Central memory CD8-positive, alpha-beta T cell (primary cell): ENCODE data around the gene RUFY3.
"Not testable (repeated sequence)": the region's sequence is repeated elsewhere in the genome, so short reads cannot be mapped to it uniquely, and the experiment has no call there.

ENCODE experiments used
- ATAC-seq: fragments of 150-1000 bp; cut with Tn5 transposase; replicated peaks from 2 replicates; pipeline ENCODE4 v1.10.0; 2022; ENCODE audit warnings: mild to moderate bottlenecking, moderate FRiP score, moderate number of reproducible peaks; ENCODE audit not compliant: poor library complexity, severe bottlenecking; ENCODE audit errors: extremely low read depth
- DNase-seq, 2 donors: peaks; one replicate each; pipeline ENCODE4 v3.0.0; 2021; ENCODE audit warnings: low spot score in 2 of 2
- H3K27ac Mint-ChIP-seq: one replicate; pipeline ENCODE4 v1.8.0; 2022; ENCODE audit warnings: low read depth, mild to moderate bottlenecking, moderate library complexity, mixed read lengths
- H3K27me3 Mint-ChIP-seq: one replicate; pipeline ENCODE4 v1.8.0; 2022; ENCODE audit warnings: mixed read lengths
- H3K36me3 Mint-ChIP-seq: one replicate; pipeline ENCODE4 v1.8.0; 2022; ENCODE audit warnings: mild to moderate bottlenecking, moderate library complexity, mixed read lengths; ENCODE audit not compliant: insufficient read depth
- H3K4me1 Mint-ChIP-seq: one replicate; pipeline ENCODE4 v1.8.0; 2022; ENCODE audit warnings: mixed read lengths
- H3K4me3 Mint-ChIP-seq: one replicate; pipeline ENCODE4 v1.8.0; 2022; ENCODE audit warnings: mild to moderate bottlenecking, moderate library complexity, mixed read lengths
- H3K9me3 Mint-ChIP-seq: one replicate; pipeline ENCODE4 v1.8.0; 2022; ENCODE audit warnings: mixed read lengths

RUFY3 gene

DNA sequence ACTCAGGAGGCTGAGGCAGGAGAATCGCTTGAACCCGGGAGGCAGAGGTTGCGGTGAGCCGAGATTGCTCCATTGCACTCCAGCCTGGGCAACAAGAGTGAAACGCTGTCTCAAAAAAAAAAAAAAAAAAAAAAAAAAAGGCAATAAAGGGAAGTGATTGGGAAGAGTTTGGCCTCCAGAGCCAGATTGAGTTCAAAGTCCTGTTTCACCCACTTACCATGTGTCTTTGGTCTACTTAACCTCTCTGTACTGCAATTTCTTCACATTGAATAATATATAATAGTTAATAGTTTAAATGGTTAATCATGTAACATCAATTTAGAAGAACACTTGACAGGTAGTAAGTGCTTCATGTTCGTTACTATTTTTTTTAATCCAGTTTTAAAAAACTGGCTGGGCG lies 27.1 kb upstream of the RUFY3 start:
- ATAC-seq, H3K27ac Mint-ChIP-seq, H3K27me3 Mint-ChIP-seq, H3K4me3 Mint-ChIP-seq, H3K9me3 Mint-ChIP-seq, H3K36me3 Mint-ChIP-seq, DNase-seq: not testable (repeated sequence)
- H3K4me1 Mint-ChIP-seq = peaks cover 11% of the 10 kb centered on the region

- H3K4me1 Mint-ChIP-seq, H3K4me3 Mint-ChIP-seq, ATAC-seq, H3K27me3 Mint-ChIP-seq, H3K36me3 Mint-ChIP-seq, H3K27ac Mint-ChIP-seq, DNase-seq, H3K9me3 Mint-ChIP-seq: not testable (repeated sequence)
These were observed 23.3 kb upstream of the RUFY3 start for GRCh38 chr4:70698435-70698834.

GRCh38 chr4:70700712-70701111 lies 21.1 kb upstream of the RUFY3 start:
- ATAC-seq = no peak
- no peak for DNase-seq
- Mint-ChIP-seq H3K4me1 (peaks cover 14% of the 10 kb centered on the region), H3K9me3 (no peaks in the 10 kb centered on the region), H3K36me3 (peaks cover 5% of the 10 kb centered on the region), H3K27me3 (no peaks in the 10 kb centered on the region), H3K4me3 (no peak overlapping the region), H3K27ac (no peak overlapping the region)

DNA sequence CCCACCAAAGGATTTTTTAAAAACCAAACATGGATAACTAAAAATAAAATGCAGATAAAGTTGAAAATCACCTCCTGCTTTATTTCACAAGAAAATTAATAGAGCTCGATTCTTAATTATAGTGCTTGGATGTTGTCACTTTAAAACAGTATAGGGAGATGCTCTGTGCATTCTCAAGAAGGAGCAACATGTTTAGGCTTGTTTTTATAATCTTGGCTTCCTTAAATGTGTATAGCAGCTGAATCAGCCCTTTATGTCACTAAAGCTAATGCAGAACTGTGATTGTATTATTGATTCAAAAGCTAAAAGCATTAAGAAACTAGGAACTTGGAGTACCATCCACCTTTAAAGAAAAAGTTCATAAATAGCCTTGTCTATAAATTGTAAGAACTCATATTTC lies 20.5 kb upstream of the RUFY3 start:
- ATAC-seq = no peak

DNA sequence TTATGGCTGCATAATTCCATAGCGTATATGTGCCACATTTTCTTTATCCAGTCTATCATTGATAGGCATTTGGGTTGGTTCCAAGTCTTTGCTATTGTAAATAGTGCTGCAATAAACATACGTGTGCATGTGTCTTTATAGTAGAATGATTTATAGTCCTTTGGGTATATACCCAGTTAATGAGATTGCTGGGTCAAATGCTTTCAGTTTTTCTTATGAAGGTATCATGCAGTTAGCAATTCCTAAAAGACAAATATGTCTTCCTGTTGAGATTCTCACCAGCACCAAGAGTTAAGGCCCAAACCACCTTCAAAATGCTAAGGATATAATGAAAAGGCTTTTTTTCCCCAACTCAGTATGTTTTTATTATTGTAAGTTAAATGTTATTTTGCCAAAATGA lies 19.2 kb upstream of the RUFY3 start:
- not testable (repeated sequence) for DNase-seq, H3K36me3 Mint-ChIP-seq, H3K27me3 Mint-ChIP-seq, ATAC-seq, H3K4me3 Mint-ChIP-seq, H3K27ac Mint-ChIP-seq, H3K9me3 Mint-ChIP-seq
- H3K4me1 Mint-ChIP-seq = peaks cover 23% of the 10 kb centered on the region

More for the DNA sequence above, 20.5 kb upstream of the RUFY3 start:
- DNase-seq = no peak
- peaks cover 5% of the 10 kb centered on the region for H3K36me3 Mint-ChIP-seq
- no peak overlapping the region for H3K4me3 Mint-ChIP-seq
- H3K9me3 Mint-ChIP-seq = no peaks in the 10 kb centered on the region
- H3K27ac Mint-ChIP-seq = no peak overlapping the region
- H3K4me1 Mint-ChIP-seq = peaks cover 20% of the 10 kb centered on the region
- H3K27me3 Mint-ChIP-seq = no peaks in the 10 kb centered on the region

GRCh38 chr4:70703619-70704214 lies 18.0 kb upstream of the RUFY3 start:
- DNase-seq (no peak), ATAC-seq (no peak)
- Mint-ChIP-seq H3K36me3 (peaks cover 5% of the 10 kb centered on the region), H3K4me3 (peak overlapping the region; percentile 86), H3K4me1 (peaks cover 23% of the 10 kb centered on the region), H3K27me3 (no peaks in the 10 kb centered on the region), H3K27ac (peak overlapping the region; percentile 85), H3K9me3 (no peaks in the 10 kb centered on the region)

DNA sequence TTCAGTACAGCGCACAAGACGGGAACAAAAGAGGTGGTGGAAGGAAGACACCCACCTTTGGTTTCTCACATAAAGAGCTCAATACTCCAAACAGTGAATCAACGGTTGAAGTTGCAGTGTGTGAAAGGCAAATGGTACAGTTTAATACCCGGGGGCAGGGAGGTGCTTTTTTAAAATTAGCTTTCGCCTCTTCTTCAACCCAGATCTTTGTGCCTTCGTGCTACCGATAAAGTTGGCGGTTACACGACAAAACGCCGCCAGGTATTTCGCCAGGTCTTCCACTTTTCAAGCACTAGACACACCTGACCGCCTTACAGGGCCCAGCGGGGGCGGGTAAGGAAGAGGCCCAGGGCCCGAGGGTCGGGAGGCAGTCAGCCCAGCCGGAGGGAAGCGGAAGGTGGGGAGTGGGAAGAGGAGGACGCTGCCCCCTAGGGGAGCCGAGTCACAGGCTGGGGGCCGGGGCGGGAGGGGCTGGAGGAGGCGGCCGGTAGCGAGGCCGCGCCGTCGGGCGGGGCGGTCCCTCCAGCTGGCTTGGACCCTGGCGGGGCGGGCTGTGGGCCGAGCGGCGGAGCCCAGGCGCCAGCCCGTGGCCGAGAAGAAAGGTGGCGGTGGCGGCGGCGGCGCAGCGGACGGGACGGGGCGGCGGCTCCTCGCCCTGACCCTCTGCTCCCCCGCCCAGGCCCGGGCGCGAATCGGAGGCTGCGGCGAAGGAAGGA lies 17.4 kb upstream of the RUFY3 start:
- Mint-ChIP-seq H3K27me3 (no peaks in the 10 kb centered on the region), H3K9me3 (no peaks in the 10 kb centered on the region), H3K4me1 (peaks cover 23% of the 10 kb centered on the region), H3K27ac (peak overlapping the region; percentile 85), H3K36me3 (peaks cover 5% of the 10 kb centered on the region), H3K4me3 (peak overlapping the region; percentile 86)
- ATAC-seq (peak; percentile 34), DNase-seq (peak; percentile 21 to 31)

- Mint-ChIP-seq H3K27me3 (no peaks in the 10 kb centered on the region), H3K27ac (no peak overlapping the region), H3K4me1 (peaks cover 23% of the 10 kb centered on the region), H3K36me3 (peaks cover 5% of the 10 kb centered on the region), H3K9me3 (no peaks in the 10 kb centered on the region), H3K4me3 (peak overlapping the region; percentile 86)
- no peak for DNase-seq
- ATAC-seq = no peak
These were observed 16.9 kb upstream of the RUFY3 start for GRCh38 chr4:70704931-70705182.

DNA sequence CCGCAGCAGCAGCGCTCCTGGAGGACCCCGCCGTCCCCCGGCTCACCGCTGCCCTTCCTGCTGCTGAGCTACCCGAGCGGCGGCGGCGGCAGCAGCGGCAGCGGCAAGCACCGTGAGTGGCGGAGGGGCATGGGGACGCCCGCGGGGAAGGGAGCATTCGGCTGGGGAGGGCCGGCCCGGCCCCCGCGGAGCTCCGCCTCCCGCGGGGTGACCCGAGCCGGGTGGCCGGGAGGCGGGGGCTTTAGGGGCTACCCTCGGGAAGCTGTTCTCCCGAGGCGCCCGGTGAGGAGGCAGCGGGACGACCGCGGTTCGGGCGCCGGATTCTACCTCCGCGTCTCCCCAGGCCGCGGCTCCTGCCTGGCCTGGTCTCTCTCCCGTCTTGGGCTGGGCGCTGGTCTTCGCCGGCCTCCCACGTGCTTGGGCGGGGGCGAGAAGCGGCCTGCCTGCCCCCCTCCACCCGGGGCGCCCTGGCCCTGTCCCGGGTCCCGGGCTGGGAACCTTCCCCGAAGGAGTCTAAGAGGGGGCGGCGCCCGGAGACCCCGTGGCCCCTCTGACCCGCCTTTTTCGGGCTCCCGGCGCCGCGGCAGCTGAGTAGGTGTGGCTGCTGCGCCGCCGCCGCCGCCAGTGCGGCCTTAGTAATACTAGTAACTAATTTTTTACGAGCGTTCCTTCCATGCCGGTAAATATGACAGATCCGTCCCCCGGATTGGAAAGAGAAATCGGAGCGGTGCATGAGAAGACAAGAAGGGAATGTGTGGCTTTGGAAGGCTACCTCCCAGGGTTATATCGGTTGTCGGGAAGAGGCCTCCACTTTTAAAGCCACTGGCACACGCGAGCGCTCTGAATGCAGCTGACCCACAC lies 16.4 kb upstream of the RUFY3 start:
- DNase-seq (peak; percentile 52), ATAC-seq (peak; percentile 77)
- Mint-ChIP-seq H3K36me3 (peaks cover 5% of the 10 kb centered on the region), H3K4me1 (peaks cover 23% of the 10 kb centered on the region), H3K27ac (peak overlapping the region; percentile 88), H3K9me3 (no peaks in the 10 kb centered on the region), H3K27me3 (no peaks in the 10 kb centered on the region), H3K4me3 (peak overlapping the region; percentile 86)

- Mint-ChIP-seq H3K36me3 (peaks cover 5% of the 10 kb centered on the region), H3K27ac (peak overlapping the region; percentile 88), H3K4me1 (peaks cover 23% of the 10 kb centered on the region), H3K9me3 (no peaks in the 10 kb centered on the region), H3K4me3 (peak overlapping the region; percentile 86), H3K27me3 (no peaks in the 10 kb centered on the region)
- DNase-seq (no peak), ATAC-seq (no peak)
These were observed 15.7 kb upstream of the RUFY3 start for GRCh38 chr4:70706044-70706461.

GRCh38 chr4:70706516-70706915 lies 15.2 kb upstream of the RUFY3 start:
- Mint-ChIP-seq H3K4me3 (peak overlapping the region; percentile 86), H3K36me3 (peaks cover 5% of the 10 kb centered on the region), H3K4me1 (peaks cover 23% of the 10 kb centered on the region), H3K27ac (peak overlapping the region; percentile 88), H3K9me3 (no peaks in the 10 kb centered on the region), H3K27me3 (no peaks in the 10 kb centered on the region)
- ATAC-seq (no peak), DNase-seq (no peak)

- no peak for DNase-seq
- peaks cover 2% of the 10 kb centered on the region for H3K36me3 Mint-ChIP-seq
- peaks cover 27% of the 10 kb centered on the region for H3K4me1 Mint-ChIP-seq
- no peaks in the 10 kb centered on the region for H3K9me3 Mint-ChIP-seq
- no peak overlapping the region for H3K4me3 Mint-ChIP-seq
- no peaks in the 10 kb centered on the region for H3K27me3 Mint-ChIP-seq
- no peak for ATAC-seq
- no peak overlapping the region for H3K27ac Mint-ChIP-seq
These were observed 12.1 kb upstream of the RUFY3 start for GRCh38 chr4:70709611-70710205.
